ENCODE data around the gene OLFM3.

Gene OLFM3

DNA sequence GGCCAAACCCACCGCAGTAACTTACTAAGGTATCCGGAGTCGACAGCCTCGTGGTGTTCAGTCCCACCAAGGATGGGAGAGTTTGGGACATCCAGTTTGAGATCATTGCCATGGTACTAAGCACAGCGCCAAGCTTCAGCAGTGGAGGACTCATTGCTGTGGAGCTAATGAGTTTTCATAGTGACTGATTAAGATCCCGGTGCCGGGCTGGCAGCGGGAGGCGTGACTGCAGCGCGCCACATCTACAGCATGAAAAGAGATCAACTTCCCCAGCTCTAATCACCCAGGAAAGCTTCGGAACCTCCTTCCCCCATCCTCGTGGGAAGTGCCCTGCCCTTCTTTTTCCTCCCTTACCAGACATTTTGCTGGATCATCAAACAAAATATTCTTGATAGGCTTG is 149.9 kb downstream of the OLFM3 start:
- FAIRE-seq = no peak

DNA sequence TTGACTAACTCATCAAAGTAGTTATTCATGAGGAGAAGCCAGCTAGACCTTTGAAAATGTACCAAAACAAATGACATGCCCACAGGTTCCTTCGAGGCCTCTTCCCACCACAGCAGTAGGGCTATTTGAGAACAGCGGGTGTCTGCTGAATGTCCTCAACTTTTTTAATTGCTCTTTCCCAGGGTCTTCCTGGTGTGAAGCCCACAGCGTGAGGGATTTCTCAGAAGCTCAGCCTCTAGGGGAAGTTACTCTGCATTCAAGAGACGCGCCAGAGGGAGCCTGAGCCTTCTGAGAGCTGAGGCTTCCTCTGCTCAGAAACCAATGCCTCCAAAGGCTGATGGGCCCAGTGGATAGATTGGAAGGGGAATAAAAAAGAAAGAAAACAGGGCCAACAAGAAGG is 153.6 kb downstream of the OLFM3 start:
- FAIRE-seq = no peak

DNA sequence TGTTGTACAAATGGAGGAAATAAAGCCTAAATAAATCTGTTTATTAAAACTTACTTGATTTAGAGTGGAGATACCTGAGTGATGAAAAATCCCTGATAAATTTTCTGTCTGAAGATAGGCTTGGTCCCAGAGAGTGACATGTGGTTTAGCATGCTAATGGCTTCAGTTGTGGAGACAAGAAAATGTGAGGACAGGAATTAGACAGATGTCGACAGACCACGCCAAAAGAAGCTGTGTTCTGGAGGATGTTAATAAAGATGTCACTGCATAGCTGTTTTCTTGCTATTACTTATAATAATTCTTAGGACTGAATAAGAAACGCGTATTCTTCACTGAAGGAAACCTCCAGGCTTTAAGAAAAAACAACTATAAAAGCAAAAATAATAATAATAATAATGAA is 154.9 kb downstream of the OLFM3 start:
- FAIRE-seq = no peak

DNA sequence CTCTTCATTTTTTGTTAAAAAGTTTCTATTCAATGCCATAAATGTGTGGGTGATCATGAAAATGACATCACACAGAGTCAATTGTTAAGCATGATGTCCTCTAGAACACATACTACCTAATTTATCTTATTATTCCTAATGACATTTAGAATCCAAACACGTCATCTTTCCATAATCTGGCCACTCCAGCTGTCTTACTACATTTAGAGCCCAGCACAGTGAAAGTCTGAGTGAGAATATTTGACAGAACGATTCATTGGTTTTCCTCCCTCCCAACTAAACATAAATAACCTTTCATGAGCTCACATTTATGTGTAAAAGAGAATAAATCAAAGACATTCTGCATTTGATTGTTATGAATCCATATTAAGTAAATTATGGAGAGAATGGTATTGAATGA is 160.7 kb downstream of the OLFM3 start:
- FAIRE-seq = no peak

DNA sequence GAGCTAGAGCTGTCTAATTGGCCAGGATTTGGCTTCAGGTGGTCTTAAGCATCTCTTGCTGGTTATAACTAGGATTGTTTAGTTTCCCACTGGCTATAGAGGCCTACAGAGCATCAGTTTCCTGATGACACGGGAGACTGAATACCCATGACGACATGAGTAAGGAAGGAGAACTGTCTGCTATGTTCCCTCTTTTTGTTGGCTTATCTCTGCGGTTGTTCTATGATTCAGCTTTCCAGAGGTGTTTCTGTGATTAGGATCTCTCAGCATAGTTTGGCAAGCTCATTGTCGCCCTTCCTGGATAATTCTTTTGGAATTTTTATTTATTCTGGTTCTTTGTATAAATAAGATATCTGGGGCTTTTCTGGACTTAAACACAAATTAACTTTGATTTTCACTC is 163.4 kb downstream of the OLFM3 start:
- FAIRE-seq = no peak

DNA sequence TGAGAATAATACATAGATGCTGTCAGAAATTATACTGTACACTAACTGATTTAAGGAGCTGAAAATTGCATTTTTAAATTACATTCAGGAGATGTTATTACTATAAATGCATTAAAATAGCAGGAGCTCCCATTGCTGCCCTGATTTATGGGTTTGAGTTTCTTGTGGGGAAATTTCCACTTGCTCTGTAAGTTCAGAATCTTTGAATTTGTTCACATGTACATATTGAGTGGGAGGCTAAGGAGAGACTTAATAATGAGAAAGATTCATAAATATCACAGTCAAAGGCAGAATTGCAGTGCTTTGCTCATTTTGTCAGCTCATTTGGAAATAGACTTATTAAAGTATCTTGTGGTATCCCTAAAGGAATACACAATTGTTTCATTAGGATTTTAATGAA is 170.3 kb downstream of the OLFM3 start:
- no peak for FAIRE-seq

DNA sequence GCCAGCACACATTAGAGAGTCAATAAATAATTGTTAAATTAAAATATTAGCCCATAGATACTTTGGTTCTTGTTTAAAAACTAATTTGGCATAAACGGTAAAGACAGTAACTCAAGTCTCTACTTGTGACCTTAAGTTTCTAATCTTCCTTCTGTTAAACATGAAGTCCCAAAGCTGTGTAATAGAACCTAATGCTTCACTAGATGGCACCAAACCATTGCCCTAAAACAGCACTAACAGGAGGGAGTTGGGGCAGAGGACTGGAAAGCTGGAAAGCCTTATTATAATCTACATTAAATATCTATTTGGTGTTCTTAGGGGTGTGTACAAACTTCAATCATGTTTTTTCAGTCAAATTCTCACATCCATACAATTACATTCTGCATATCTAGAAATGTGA is 176.7 kb downstream of the OLFM3 start:
- peak; percentile 84 for FAIRE-seq

DNA sequence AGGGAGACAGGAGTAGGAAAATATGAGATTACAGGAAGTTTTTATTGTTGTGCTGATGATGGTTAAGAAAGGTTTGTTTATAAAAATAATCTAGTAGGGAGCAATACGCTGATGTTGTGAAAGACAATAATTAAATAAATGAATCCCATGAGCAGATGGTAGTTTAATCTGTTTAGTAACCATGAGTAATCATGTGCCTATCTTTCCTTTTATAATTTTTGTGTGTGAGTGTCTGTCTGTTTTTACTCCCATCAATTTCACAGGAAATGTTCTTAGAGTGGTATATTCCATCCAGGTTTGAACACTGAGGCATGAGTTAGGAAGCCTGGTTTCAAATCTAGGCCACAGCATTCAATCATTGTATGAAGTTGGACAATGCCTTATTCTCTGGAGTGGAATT is 180.5 kb downstream of the OLFM3 start:
- no peak for FAIRE-seq

DNA sequence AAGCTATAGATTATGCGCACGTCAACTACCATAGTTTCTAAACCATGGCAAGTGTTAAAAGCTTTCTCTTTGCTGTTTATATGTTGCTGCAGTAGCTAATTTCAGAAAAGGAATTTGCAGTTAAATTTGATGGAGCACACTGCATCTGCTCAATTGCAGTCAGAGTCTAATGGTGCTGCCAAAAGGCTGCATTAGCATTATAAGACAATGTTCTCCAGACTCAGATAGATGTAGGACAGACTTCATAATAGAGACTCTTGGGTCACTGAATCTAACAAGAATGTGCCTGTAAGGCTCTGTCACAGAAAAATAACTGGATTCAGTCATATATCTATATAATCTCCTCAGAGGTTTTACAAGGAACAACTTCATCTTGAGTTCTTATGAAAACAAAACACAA is 198.3 kb downstream of the OLFM3 start:
- FAIRE-seq = no peak

DNA sequence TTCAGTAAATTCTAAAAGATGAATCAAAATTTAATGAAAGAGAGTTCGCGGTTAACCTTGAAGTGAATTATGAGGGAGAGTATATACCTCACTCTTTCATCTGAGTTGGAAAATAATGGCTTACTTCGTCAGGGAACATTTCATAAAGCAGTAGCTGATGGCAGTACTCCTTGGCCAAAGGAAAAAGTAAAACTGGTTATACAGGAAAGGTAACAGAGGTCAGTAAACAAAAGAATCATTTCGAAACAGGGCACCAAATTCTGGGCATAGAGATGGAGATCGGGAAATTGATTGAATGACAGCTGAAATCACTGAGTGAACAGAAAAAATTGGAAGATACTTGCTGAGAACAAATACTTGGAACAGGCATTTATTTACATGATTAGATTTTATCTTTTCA is 199.0 kb downstream of the OLFM3 start:
- FAIRE-seq = no peak

DNA sequence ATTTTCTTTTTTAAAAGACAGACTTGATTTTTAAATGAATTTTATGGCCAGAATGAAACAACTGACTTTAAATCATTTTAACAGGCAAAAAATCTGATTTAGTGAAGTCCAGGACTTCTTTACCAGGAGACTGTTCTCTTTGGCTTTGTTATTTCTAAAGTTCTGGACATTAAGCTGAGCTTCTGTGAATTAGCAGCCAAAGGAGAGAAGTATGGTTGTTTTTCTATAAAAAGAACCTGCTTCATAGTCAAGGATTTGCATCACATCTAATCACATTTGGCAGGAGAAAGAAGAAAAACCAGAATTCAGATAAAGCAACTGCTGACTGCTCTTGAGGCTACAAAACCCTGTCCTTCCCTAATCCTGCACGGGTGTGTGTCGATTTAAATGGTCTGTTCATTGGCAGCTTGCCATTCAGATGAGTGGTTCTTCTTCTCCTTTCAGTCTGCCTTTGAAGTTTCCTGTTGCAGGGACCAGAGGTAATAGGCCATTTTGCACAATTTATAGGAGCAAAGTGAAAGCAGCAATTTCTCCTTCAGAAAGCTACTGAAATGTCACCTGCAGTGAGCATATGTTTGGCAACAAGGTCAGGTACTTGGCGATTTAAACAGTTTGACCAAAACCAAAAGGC is 215.4 kb downstream of the OLFM3 start:
- no peak for FAIRE-seq

DNA sequence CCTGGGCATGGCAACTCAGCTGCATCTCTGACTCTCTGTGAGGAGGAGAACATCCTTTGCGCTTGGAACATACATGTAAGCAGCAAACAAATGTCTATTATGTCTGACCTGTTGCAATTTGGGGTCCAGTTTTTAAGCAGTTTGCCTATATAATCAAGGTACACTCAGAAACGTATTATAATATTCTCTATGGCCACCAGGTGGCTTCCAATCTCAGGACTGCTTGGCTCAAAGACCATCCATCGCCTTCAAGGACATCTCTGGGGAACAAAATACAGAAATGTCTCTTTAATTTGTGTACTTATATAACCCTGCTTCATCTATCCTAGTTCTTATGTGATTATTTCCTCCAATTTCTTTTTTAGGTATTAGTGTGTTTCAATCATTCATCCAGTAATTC is 227.2 kb downstream of the OLFM3 start:
- FAIRE-seq = no peak

DNA sequence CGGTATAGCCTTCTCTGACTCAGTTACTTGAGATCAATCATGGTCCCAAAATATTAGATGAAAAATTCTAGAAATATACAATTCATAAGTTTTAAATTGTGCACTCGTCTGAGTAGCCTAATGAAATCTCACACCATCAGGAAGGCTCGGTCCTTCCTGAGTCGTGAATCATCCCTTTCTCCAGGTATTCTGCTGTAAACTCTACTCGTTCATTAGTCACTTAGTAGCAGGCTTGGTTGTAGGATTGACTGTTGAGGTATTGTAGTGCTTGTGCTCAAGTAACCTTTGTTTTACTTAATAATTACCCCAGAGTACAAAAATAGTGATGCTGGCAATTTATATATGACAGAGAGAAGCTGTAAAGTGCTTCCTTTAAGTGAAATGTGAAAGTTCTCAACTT is 238.7 kb downstream of the OLFM3 start:
- no peak for FAIRE-seq

DNA sequence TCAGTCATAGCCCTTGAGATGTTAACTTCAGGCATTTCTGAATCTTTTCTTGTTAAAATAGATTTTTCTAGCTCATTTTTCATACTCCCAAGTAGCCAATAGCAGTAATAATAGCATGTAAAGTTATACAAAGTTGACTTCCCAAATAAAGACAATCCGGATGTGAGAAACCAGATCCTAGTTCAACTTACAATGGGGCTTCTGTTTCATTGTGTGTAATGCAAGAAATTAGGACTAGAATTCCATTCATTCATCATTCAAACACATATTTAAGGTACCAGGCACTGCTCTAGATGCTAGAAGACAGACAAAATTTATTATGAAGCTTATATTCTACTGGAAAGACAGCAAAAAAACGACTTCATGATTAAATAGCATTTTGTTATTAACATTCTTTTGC is 240.3 kb downstream of the OLFM3 start:
- no peak for FAIRE-seq

All from islet of Langerhans (tissue), 1 donor.